Measurements from ENCODE around the gene SLC1A1. TPM values are rescaled to one million over a fixed set of nuclear protein-coding genes. Genes with fewer than 3 reads are reported as not detected.

SLC1A1 gene
- total RNA-seq, 4 donors from 2014 or later = 2.3 to 4.3 (median 3.1) TPM

DNA sequence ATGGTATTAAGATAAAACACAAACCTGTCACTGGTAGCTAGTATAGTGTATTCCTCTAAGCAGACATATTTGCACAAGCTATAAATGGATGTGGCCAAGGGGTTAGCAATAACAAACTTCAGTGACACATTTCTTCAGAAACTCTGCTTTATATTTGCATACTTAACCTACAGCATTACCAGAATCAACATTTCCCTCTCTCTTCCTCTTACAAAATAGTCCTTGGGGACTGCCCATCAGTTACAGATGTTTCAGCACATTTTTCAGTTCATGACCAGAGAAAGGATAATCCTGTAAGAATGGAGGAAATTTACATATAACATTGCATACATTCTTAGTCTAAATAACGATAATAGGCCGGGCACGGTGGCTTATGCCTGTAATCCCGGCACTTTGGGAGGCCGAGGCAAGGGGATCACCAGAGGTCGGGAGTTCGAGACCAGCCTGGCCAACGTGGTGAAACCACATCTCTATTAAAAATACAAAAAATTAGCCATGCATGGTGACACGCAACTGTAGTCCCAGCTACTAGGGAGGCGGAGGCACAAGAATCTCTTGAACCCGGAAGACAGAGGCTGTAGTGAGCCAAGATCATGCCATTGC is 25.3 kb upstream of the SLC1A1 start:
- TF ChIP-seq, protein P1, sequence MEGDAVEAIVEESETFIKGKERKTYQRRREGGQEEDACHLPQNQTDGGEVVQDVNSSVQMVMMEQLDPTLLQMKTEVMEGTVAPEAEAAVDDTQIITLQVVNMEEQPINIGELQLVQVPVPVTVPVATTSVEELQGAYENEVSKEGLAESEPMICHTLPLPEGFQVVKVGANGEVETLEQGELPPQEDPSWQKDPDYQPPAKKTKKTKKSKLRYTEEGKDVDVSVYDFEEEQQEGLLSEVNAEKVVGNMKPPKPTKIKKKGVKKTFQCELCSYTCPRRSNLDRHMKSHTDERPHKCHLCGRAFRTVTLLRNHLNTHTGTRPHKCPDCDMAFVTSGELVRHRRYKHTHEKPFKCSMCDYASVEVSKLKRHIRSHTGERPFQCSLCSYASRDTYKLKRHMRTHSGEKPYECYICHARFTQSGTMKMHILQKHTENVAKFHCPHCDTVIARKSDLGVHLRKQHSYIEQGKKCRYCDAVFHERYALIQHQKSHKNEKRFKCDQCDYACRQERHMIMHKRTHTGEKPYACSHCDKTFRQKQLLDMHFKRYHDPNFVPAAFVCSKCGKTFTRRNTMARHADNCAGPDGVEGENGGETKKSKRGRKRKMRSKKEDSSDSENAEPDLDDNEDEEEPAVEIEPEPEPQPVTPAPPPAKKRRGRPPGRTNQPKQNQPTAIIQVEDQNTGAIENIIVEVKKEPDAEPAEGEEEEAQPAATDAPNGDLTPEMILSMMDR (IDR thresholded peaks at IDR 0.05) = no peak
- no peak for TF ChIP-seq POLR2A (IDR thresholded peaks at IDR 0.05)
- no peaks in the 10 kb centered on the region for H3K9me3 ChIP-seq
- no peak overlapping the region for H3K27ac ChIP-seq
- WGBS, 2 donors = 74 to 87% methylated on average over 11 of the region's 11 CpGs
- no peaks in the 10 kb centered on the region for H3K27me3 ChIP-seq
- no peak for DNase-seq
- no peaks in the 10 kb centered on the region for H3K36me3 ChIP-seq
- no peaks in the 10 kb centered on the region for H3K4me1 ChIP-seq
- no peak overlapping the region for H3K4me3 ChIP-seq
- intact Hi-C loops (cut with DNase I) = no loop called here

DNA sequence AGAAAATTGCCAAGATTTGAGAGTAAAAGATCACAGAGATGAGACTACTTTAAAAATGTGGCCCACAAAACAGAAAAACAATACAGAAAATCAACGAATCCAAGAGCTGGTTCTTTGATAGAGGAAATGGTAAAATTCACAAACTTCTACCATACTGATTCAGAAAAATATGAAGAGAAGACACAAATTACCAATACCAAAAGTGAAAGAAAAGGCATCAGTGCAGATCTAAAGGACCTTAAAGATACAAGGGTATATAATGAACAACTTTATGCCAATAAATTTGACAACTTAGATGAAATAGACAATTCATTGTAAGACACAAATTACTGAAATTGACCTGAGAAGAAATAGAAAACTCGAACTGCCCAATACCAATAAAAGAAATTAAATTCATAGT is 24.4 kb upstream of the SLC1A1 start:
- TF ChIP-seq, protein P1 (IDR thresholded peaks at IDR 0.05) = no peak
- no peak for TF ChIP-seq POLR2A (IDR thresholded peaks at IDR 0.05)
- intact Hi-C loops (cut with DNase I) = no loop called here
- 62 to 67% methylated on average over 2 of the region's 2 CpGs for WGBS, 2 donors
- H3K27me3 ChIP-seq = no peaks in the 10 kb centered on the region
- H3K36me3 ChIP-seq = no peaks in the 10 kb centered on the region
- no peak for DNase-seq
- no peaks in the 10 kb centered on the region for H3K9me3 ChIP-seq
- no peak overlapping the region for H3K27ac ChIP-seq
- no peak overlapping the region for H3K4me3 ChIP-seq
- no peaks in the 10 kb centered on the region for H3K4me1 ChIP-seq

- DNase-seq = no peak
- H3K9me3 ChIP-seq = no peaks in the 10 kb centered on the region
- intact Hi-C loops (cut with DNase I) = no loop called here
- no peaks in the 10 kb centered on the region for H3K4me1 ChIP-seq
- WGBS, 2 donors = 0 to 26% methylated on average over 1 of the region's 1 CpG
- H3K4me3 ChIP-seq = no peak overlapping the region
- H3K36me3 ChIP-seq = no peaks in the 10 kb centered on the region
- no peak overlapping the region for H3K27ac ChIP-seq
- TF ChIP-seq, protein P1 (IDR thresholded peaks at IDR 0.05) = no peak
- TF ChIP-seq POLR2A (IDR thresholded peaks at IDR 0.05) = no peak
- no peaks in the 10 kb centered on the region for H3K27me3 ChIP-seq
Measured at GRCh38 chr9:4475301-4475700, 15.0 kb upstream of the SLC1A1 start.

- Histone ChIP-seq H3K27ac (no peak overlapping the region), H3K4me3 (no peak overlapping the region), H3K27me3 (peaks cover 0 to 11% (median 0%) of the 10 kb centered on the region in 4 donors), H3K9me3 (no peaks in the 10 kb centered on the region), H3K36me3 (no peaks in the 10 kb centered on the region), H3K4me1 (peaks cover 6 to 27% (median 9%) of the 10 kb centered on the region in 3 donors)
- intact Hi-C loops (cut with DNase I) = no loop called here
- 28 to 36% methylated on average over 2 of the region's 2 CpGs for WGBS, 2 donors
- TF ChIP-seq, protein P1 (IDR thresholded peaks at IDR 0.05) = no peak
- no peak for TF ChIP-seq POLR2A (IDR thresholded peaks at IDR 0.05)
- DNase-seq = no peak
Measured at GRCh38 chr9:4486176-4486575, 4.1 kb upstream of the SLC1A1 start.

DNA sequence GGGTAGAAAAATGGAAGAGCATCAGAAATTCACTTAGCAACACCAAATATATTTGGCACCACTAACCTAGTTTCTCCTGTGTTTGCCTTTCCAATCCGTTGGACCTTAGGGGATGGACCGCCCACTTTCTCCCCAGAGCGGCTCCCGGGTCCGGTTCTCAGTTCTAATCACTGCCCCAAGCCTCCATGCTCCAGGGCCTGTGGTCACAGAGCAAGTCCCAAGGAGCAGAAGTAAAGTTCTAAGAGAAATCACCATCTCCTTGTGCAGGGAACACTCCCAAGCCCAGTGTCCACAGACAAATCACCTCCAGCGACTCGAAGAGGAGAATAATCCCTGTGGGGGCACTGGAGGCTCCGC is 728 bp upstream of the SLC1A1 start:
- WGBS, 2 donors = 0% methylated on average over 1 to 8 of the region's 8 CpGs
- no peak for DNase-seq
- Histone ChIP-seq H3K4me1 (peaks cover 8 to 33% (median 11%) of the 10 kb centered on the region in 3 donors), H3K27me3 (peaks cover 0 to 12% (median 0%) of the 10 kb centered on the region in 4 donors), H3K36me3 (no peaks in the 10 kb centered on the region), H3K4me3 (peak overlapping the region; percentile 63 to 88 (median 74)), H3K27ac (peak overlapping the region; percentile 58 to 85 (median 76)), H3K9me3 (no peaks in the 10 kb centered on the region)
- TF ChIP-seq POLR2A (IDR thresholded peaks at IDR 0.05) = no peak
- TF ChIP-seq, protein P1 (IDR thresholded peaks at IDR 0.05) = no peak
- intact Hi-C loops (cut with DNase I) = no loop called here

Measured in esophagus squamous epithelium (tissue), 5 donors.